ENCODE data around the gene PEDS1.

DNA sequence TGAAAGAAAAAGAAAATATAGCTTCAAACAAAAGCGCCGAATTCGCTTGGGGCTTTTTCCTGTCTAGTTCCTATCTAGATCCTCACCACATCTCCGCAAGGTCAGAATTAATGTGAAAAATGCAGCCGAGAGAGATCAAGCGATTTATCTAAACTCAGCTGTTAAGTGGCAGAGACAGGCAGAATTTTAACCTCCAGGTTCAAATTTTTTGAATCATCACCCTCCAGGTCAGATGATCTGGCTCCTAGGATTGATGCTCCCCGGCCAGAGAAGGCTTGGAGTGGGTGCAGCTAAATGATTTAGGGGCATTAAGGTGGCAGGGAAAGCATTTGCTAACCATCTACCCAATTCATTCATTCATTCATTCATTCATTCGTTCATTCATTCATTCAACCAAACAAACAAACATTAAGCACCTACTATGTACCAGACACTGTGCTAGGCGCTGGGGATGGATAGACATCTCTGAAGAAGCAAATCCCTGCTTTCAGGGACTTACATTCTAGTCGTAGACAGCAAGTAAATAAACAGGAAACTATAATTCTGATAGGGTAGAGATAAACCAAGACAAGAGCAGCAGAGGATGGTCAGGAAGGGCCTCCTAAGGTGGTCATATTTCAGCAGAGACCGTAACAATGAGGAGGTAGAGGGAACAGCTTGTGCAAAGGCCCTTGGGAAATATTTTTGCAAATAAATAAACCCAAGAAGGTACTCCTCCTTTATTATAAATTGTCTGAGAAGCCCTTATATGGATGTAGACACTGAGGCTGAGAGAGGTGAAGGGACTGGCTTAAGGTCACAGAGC lies 39.9 kb downstream of the PEDS1 start:
- TF ChIP-seq KDM4B (CRISPR knock-in tag; IDR thresholded peaks at IDR 0.05) (no peak), ETV6 (CRISPR knock-in tag; conservative IDR thresholded peaks at IDR 0.05) (no peak), HCFC1 (IDR thresholded peaks at IDR 0.05; ENCODE audit: low read depth, low read length) (no peak), ZNF776 (CRISPR knock-in tag; IDR thresholded peaks at IDR 0.05) (no peak), ZFP36 (IDR thresholded peaks at IDR 0.05; ENCODE audit: borderline replicate concordance, low read depth, low read length, partially characterized antibody) (no peak)

All from HepG2 (cell line).